ENCODE data around the gene SH2D3A. TPM values are rescaled to one million over a fixed set of nuclear protein-coding genes. Genes with fewer than 3 reads are reported as not detected.

The SH2D3A gene
- total and polyA plus RNA-seq, 2 donors (not counting 1 experiment from before 2014, with no cell fraction given), result 36.1 to 54.1 TPM

DNA sequence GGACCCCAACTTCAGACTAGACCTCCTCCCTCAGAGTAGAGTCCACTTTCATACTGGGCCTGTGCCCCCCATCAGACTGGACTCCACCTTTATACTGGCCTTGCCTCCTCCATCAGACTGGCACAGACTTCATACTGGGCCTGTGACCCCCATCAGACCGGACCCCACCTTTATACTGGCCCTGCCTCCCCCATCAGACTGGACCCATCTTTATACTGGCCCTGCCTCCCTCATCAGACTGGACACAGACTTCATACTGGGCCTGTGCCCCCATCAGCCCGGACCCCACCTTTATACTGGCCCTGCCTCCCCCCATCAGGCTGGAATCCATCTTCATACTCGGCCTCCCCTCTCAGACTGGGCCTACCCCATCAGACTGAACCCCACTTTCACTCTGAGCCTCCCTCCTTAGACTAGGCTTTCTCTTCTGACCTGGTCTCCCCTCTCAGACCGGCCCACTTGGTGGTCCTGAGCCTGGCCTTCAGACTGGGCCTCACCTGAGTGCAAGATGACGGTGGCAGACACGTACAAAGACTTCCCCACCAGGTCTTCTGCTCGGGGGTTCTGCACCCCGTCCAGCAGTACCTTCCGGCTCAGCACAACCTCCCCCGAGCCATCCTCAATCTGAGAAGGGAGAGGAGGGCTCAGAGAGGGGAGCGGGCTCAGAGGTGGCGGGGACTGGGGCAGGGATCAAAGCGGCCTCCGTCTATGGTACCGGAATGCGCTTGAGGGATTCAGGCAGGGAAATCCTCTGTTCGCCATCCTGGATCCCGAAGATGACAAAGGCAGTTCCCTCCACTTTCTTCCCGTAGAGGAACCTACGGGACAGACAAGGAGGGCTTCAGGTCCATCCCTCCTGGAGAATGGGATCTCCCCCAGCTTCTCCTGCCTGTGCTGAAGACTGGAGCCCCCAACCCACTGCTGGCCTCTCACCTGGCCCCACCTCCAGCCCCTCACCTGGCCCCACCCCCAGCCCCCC lies 54.3 kb downstream of the SH2D3A start:
- Mint-ChIP-seq H3K9me3 (ENCODE audit: insufficient read depth) (peaks cover 3% of the 10 kb centered on the region), H3K4me3 (no peak overlapping the region), H3K27me3 (peaks cover 32% of the 10 kb centered on the region), H3K27ac (no peak overlapping the region), H3K4me1 (peaks cover 12% of the 10 kb centered on the region)
- ChIA-PET CTCF (no interaction called here), POLR2A (no interaction called here)
- H3K4me2 ChIP-seq (replicated peaks; ENCODE audit: low read depth, low read length, poor library complexity, severe bottlenecking), result no peak overlapping the region
- TF ChIP-seq EZH2 (IDR thresholded peaks at IDR 0.05; ENCODE audit: borderline replicate concordance, insufficient read depth, low read depth, low read length, poor library complexity, severe bottlenecking), result no peak
- TF ChIP-seq, protein P1, sequence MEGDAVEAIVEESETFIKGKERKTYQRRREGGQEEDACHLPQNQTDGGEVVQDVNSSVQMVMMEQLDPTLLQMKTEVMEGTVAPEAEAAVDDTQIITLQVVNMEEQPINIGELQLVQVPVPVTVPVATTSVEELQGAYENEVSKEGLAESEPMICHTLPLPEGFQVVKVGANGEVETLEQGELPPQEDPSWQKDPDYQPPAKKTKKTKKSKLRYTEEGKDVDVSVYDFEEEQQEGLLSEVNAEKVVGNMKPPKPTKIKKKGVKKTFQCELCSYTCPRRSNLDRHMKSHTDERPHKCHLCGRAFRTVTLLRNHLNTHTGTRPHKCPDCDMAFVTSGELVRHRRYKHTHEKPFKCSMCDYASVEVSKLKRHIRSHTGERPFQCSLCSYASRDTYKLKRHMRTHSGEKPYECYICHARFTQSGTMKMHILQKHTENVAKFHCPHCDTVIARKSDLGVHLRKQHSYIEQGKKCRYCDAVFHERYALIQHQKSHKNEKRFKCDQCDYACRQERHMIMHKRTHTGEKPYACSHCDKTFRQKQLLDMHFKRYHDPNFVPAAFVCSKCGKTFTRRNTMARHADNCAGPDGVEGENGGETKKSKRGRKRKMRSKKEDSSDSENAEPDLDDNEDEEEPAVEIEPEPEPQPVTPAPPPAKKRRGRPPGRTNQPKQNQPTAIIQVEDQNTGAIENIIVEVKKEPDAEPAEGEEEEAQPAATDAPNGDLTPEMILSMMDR (IDR thresholded peaks at IDR 0.05), result no peak
- H3K9ac ChIP-seq (ENCODE audit: low read length), result no peak overlapping the region
- H3K36me3 ChIP-seq (replicated peaks in 1 of 2; ENCODE audit: control extremely low read depth in 1 of 2, control insufficient read depth in 1 of 2, extremely low read depth in 1 of 2, insufficient read depth in 2 of 2, low read length in 1 of 2), result no peaks in the 10 kb centered on the region
- no peaks in the 10 kb centered on the region for H4K20me1 ChIP-seq (ENCODE audit: control insufficient read depth, insufficient read depth, low read length, poor library complexity, severe bottlenecking)
- H3K79me2 ChIP-seq (ENCODE audit: control insufficient read depth, insufficient read depth, low read length), result no peaks in the 10 kb centered on the region
- H3K4me3 ChIP-seq (ENCODE audit: control extremely low read depth in 1 of 5, extremely low read depth in 1 of 5, insufficient read depth in 1 of 5, low read depth in 2 of 5, low read length in 4 of 5), result no peak overlapping the region
- intact Hi-C loops (cut with micrococcal nuclease), result no loop called here
- H3K27me3 ChIP-seq (replicated peaks in 1 of 4; ENCODE audit: control extremely low read depth in 1 of 4, control insufficient read depth in 3 of 4, insufficient read depth in 4 of 4, low read length in 3 of 4), result peaks cover 0 to 28% (median 3%) of the 10 kb centered on the region in 4 experiments
- no peak overlapping the region for H2AFZ ChIP-seq (ENCODE audit: insufficient read depth, low read depth, low read length, poor library complexity, severe bottlenecking)
- no peak overlapping the region for H3K27ac ChIP-seq (ENCODE audit: low read length in 2 of 2)
- DNase-seq, result no peak
- peaks cover 3 to 11% of the 10 kb centered on the region in 2 donors for H3K4me1 ChIP-seq (ENCODE audit: control insufficient read depth in 2 of 2, insufficient read depth in 2 of 2, low read length in 2 of 2)
- WGBS (ENCODE audit: insufficient coverage), result 94% methylated on average over 19 of the region's 20 CpGs
- no peak for ATAC-seq (ENCODE audit: low read depth)
- no peaks in the 10 kb centered on the region for H3K9me3 ChIP-seq (ENCODE audit: control extremely low read depth in 1 of 3, control insufficient read depth in 2 of 3, insufficient read depth in 1 of 3, low read length in 2 of 3)

DNA sequence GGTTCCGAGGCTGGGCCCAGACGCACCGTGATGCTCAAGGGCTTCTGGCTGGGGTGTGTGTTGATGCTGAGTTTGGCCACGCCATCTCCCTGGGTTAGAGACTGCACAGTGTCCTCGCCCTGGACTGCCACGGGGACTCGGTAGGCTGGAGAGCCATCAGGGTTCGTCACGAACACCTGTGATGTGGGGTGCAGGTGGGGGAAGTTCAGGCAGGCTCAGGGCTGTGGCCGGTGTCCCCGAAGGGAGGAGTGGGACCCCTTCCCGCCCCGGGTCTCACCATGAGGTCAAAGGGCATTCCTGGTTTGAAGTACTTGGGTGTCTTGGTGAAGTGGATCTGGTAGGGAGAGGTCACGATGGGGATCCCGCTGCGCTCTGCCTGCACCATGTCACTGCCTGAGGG lies 55.0 kb downstream of the SH2D3A start:
- ATAC-seq (ENCODE audit: low read depth) (no peak), DNase-seq (no peak)
- WGBS (ENCODE audit: insufficient coverage), result 95% methylated on average over 16 of the region's 16 CpGs
- intact Hi-C loops (cut with micrococcal nuclease), result no loop called here
- Histone ChIP-seq H3K27ac (ENCODE audit: low read length in 2 of 2) (no peak overlapping the region), H3K27me3 (replicated peaks in 1 of 4; ENCODE audit: control extremely low read depth in 1 of 4, control insufficient read depth in 3 of 4, insufficient read depth in 4 of 4, low read length in 3 of 4) (peaks cover 0 to 28% (median 5%) of the 10 kb centered on the region in 4 experiments), H3K9ac (ENCODE audit: low read length) (no peak overlapping the region), H3K4me2 (replicated peaks; ENCODE audit: low read depth, low read length, poor library complexity, severe bottlenecking) (no peak overlapping the region), H3K4me1 (ENCODE audit: control insufficient read depth in 2 of 2, insufficient read depth in 2 of 2, low read length in 2 of 2) (peaks cover 3 to 11% of the 10 kb centered on the region in 2 donors), H2AFZ (ENCODE audit: insufficient read depth, low read depth, low read length, poor library complexity, severe bottlenecking) (no peak overlapping the region), H3K9me3 (ENCODE audit: control extremely low read depth in 1 of 3, control insufficient read depth in 2 of 3, insufficient read depth in 1 of 3, low read length in 2 of 3) (no peaks in the 10 kb centered on the region), H3K79me2 (ENCODE audit: control insufficient read depth, insufficient read depth, low read length) (no peaks in the 10 kb centered on the region), H3K4me3 (ENCODE audit: control extremely low read depth in 1 of 5, extremely low read depth in 1 of 5, insufficient read depth in 1 of 5, low read depth in 2 of 5, low read length in 4 of 5) (no peak overlapping the region), H4K20me1 (ENCODE audit: control insufficient read depth, insufficient read depth, low read length, poor library complexity, severe bottlenecking) (no peaks in the 10 kb centered on the region), H3K36me3 (replicated peaks in 1 of 2; ENCODE audit: control extremely low read depth in 1 of 2, control insufficient read depth in 1 of 2, extremely low read depth in 1 of 2, insufficient read depth in 2 of 2, low read length in 1 of 2) (no peaks in the 10 kb centered on the region)
- H3K9me3 Mint-ChIP-seq (ENCODE audit: insufficient read depth), result no peaks in the 10 kb centered on the region
- H3K4me3 Mint-ChIP-seq, result no peak overlapping the region
- H3K27me3 Mint-ChIP-seq, result peaks cover 32% of the 10 kb centered on the region
- peaks cover 12% of the 10 kb centered on the region for H3K4me1 Mint-ChIP-seq
- TF ChIP-seq, protein P1 (IDR thresholded peaks at IDR 0.05), result no peak
- no peak for TF ChIP-seq EZH2 (IDR thresholded peaks at IDR 0.05; ENCODE audit: borderline replicate concordance, insufficient read depth, low read depth, low read length, poor library complexity, severe bottlenecking)
- CTCF ChIA-PET, result interaction anchor here (0.8 kb wide), 1 partner anchor 196 kb away, joined by 3 read pairs; no protein-coding TSS in a partner anchor
- no peak overlapping the region for H3K27ac Mint-ChIP-seq
- POLR2A ChIA-PET, result no interaction called here

Measured in B cell (primary cell).